Measurements from ENCODE around the gene CHP2. TPM values are rescaled to one million over a fixed set of nuclear protein-coding genes. Genes with fewer than 3 reads are reported as not detected.

CHP2 gene
- total and polyA plus RNA-seq, 9 of the 15 experiments (the other 6 are each of a cell fraction or from before 2014, with no cell fraction given): 0.23 to 1.1 (median 0.80) TPM

DNA sequence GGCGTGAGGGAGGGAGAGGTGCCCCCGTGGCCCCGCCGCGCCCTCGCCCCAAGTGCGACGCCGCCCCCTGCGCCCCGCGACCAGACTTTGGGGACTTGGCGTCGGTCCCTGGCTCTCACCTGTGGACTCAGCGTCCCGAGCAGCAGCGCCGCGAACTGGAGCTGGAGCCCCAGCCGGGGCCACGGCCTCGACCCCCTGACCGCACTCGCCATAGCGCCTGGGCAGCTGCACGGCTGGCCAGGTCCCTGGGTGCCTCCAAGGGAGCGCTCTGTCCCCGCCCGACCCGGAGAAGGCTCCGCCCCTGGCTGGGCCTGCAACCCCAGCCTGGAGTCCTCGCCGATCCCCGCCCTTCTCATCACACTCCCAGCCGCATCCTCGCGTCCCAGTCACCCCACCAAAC, 41.9 kb upstream of the CHP2 start, which contains the start of gene ERN2 (continued):
- TF ChIP-seq ZNF655 (CRISPR knock-in tag; IDR thresholded peaks at IDR 0.05): no peak
- no peak for TF ChIP-seq EWSR1 (IDR thresholded peaks at IDR 0.05; ENCODE audit: borderline replicate concordance, low read depth, partially characterized antibody)
- TF ChIP-seq ZBTB34 (CRISPR knock-in tag; IDR thresholded peaks at IDR 0.05): no peak
- TF ChIP-seq KLF1 (tag; IDR thresholded peaks at IDR 0.05): no peak
- no peak for TF ChIP-seq MTA2 (IDR thresholded peaks at IDR 0.05; ENCODE audit: low read depth)
- TF ChIP-seq SMAD2 (IDR thresholded peaks at IDR 0.05; ENCODE audit: low read depth, low read length): no peak
- TF ChIP-seq RBM14 (IDR thresholded peaks at IDR 0.05; ENCODE audit: borderline replicate concordance, insufficient read depth, low read depth, low read length): no peak
- no peak for TF ChIP-seq COPS2 (conservative IDR thresholded peaks at IDR 0.05)
- no peak for TF ChIP-seq SUPT5H (IDR thresholded peaks at IDR 0.05)
- TF ChIP-seq, protein P1, sequence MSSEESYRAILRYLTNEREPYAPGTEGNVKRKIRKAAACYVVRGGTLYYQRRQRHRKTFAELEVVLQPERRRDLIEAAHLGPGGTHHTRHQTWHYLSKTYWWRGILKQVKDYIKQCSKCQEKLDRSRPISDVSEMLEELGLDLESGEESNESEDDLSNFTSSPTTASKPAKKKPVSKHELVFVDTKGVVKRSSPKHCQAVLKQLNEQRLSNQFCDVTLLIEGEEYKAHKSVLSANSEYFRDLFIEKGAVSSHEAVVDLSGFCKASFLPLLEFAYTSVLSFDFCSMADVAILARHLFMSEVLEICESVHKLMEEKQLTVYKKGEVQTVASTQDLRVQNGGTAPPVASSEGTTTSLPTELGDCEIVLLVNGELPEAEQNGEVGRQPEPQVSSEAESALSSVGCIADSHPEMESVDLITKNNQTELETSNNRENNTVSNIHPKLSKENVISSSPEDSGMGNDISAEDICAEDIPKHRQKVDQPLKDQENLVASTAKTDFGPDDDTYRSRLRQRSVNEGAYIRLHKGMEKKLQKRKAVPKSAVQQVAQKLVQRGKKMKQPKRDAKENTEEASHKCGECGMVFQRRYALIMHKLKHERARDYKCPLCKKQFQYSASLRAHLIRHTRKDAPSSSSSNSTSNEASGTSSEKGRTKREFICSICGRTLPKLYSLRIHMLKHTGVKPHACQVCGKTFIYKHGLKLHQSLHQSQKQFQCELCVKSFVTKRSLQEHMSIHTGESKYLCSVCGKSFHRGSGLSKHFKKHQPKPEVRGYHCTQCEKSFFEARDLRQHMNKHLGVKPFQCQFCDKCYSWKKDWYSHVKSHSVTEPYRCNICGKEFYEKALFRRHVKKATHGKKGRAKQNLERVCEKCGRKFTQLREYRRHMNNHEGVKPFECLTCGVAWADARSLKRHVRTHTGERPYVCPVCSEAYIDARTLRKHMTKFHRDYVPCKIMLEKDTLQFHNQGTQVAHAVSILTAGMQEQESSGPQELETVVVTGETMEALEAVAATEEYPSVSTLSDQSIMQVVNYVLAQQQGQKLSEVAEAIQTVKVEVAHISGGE (CRISPR knock-in tag; IDR thresholded peaks at IDR 0.05): no peak
- TF ChIP-seq, protein P2, sequence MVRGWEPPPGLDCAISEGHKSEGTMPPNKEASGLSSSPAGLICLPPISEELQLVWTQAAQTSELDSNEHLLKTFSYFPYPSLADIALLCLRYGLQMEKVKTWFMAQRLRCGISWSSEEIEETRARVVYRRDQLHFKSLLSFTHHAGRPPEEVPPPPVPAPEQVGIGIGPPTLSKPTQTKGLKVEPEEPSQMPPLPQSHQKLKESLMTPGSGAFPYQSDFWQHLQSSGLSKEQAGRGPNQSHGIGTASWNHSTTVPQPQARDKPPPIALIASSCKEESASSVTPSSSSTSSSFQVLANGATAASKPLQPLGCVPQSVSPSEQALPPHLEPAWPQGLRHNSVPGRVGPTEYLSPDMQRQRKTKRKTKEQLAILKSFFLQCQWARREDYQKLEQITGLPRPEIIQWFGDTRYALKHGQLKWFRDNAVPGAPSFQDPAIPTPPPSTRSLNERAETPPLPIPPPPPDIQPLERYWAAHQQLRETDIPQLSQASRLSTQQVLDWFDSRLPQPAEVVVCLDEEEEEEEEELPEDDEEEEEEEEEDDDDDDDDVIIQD (CRISPR knock-in tag; IDR thresholded peaks at IDR 0.05): no peak

Measured in K562 (cell line).